ENCODE measurements around the gene PTK6.

Gene PTK6

GRCh38 chr20:63487781-63488241 lies 49.4 kb downstream of the PTK6 start:
- no peak for TF ChIP-seq CTCF (IDR thresholded peaks at IDR 0.05; ENCODE audit: control extremely low read depth, extremely low read depth, low read depth, missing control alignments)
- ChIA-PET POLR2A (no interaction called here), CTCF (no interaction called here)
- no peak for DNase-seq (ENCODE audit: extremely low spot score)

- CTCF ChIA-PET, result no interaction called here
- TF ChIP-seq CTCF (IDR thresholded peaks at IDR 0.05; ENCODE audit: control extremely low read depth, extremely low read depth, low read depth, missing control alignments), result no peak
- POLR2A ChIA-PET, result no interaction called here
- no peak for DNase-seq (ENCODE audit: extremely low spot score)
These were observed 49.9 kb downstream of the PTK6 start for GRCh38 chr20:63487116-63487764.

GRCh38 chr20:63486300-63486855 lies 50.8 kb downstream of the PTK6 start:
- no peak for DNase-seq (ENCODE audit: extremely low spot score)
- POLR2A ChIA-PET, result no interaction called here
- CTCF ChIA-PET, result no interaction called here

GRCh38 chr20:63484651-63485403 lies 52.3 kb downstream of the PTK6 start:
- CTCF ChIA-PET, result interaction anchor here (1.3 to 1.8 kb wide), 3 partner anchors 10 to 21 kb away, joined by 3 to 4 read pairs (median 4); no protein-coding TSS in a partner anchor
- POLR2A ChIA-PET, result interaction anchor here (0.6 kb wide), 1 partner anchor 208 kb away, joined by 3 read pairs; no protein-coding TSS in a partner anchor
- no peak for TF ChIP-seq CTCF (IDR thresholded peaks at IDR 0.05; ENCODE audit: control extremely low read depth, extremely low read depth, low read depth, missing control alignments)
- no peak for DNase-seq (ENCODE audit: extremely low spot score)

More at GRCh38 chr20:63486300-63486855, 50.8 kb downstream of the PTK6 start:
- TF ChIP-seq CTCF (IDR thresholded peaks at IDR 0.05; ENCODE audit: control extremely low read depth, extremely low read depth, low read depth, missing control alignments), result no peak

GRCh38 chr20:63484236-63484635 lies 52.9 kb downstream of the PTK6 start:
- no peak for DNase-seq (ENCODE audit: extremely low spot score)
- CTCF ChIA-PET, result interaction anchor here (1.3 to 1.8 kb wide), 3 partner anchors 10 to 20 kb away, joined by 3 to 4 read pairs (median 4); no protein-coding TSS in a partner anchor
- TF ChIP-seq CTCF (IDR thresholded peaks at IDR 0.05; ENCODE audit: control extremely low read depth, extremely low read depth, low read depth, missing control alignments), result no peak
- POLR2A ChIA-PET, result interaction anchor here (0.6 kb wide), 1 partner anchor 207 kb away, joined by 3 read pairs; no protein-coding TSS in a partner anchor

- CTCF ChIA-PET, result interaction anchor here (1.3 to 1.8 kb wide), 3 partner anchors 9 to 20 kb away, joined by 3 to 4 read pairs (median 4); no protein-coding TSS in a partner anchor
- TF ChIP-seq CTCF (IDR thresholded peaks at IDR 0.05; ENCODE audit: control extremely low read depth, extremely low read depth, low read depth, missing control alignments), result no peak
- no peak for DNase-seq (ENCODE audit: extremely low spot score)
- POLR2A ChIA-PET, result interaction anchor here (0.6 kb wide), 1 partner anchor 207 kb away, joined by 3 read pairs; no protein-coding TSS in a partner anchor
These were observed 53.3 kb downstream of the PTK6 start for GRCh38 chr20:63483834-63484233.

Measured in GM10248 (cell line).